ENCODE data around the gene RNF121. TPM values are rescaled to one million over a fixed set of nuclear protein-coding genes. Genes with fewer than 3 reads are reported as not detected.
A peak's percentile ranks its signal among the peaks of the same experiment; 100 is the strongest.

The RNF121 gene
- total and polyA plus RNA-seq, 7 donors = 7.2 to 34.6 (median 25.2) TPM

DNA sequence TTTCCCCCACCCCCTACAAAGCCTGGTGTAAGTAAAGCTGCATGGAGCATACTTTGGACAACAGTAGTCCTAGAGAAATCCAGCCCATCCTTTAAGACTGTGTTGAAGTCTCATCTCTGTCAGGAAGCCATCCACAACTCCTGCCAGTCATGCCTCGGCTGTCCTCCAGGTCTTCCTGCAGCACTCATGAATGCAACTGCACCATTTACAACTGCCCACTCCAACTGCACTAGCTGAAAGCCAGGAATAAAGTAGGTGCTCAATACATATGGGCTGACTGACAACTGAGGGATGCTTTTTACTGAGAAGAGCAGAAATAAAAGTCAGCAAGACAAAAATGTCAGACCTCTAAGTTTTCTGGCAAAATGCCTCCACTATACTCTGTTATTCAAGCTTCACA, 97.2 kb downstream of the RNF121 start:
- H3K4me1 ChIP-seq = peaks cover 0 to 75% (median 61%) of the 10 kb centered on the region in 4 donors

GRCh38 chr11:72030472-72031045, 101.7 kb downstream of the RNF121 start:
- 9 to 46% methylated on average over 1 of the region's 1 CpG for WGBS, 2 donors
- Histone ChIP-seq H3K27ac (peak overlapping the region in 3 of 4 donors; percentile 9 to 24 (median 11)), H3K36me3 (peaks cover 14 to 97% (median 50%) of the 10 kb centered on the region in 4 donors), H3K4me1 (peaks cover 0 to 99% (median 81%) of the 10 kb centered on the region in 4 donors), H3K27me3 (no peaks in the 10 kb centered on the region), H3K4me3 (no peak overlapping the region), H3K9me3 (no peaks in the 10 kb centered on the region)
- DNase-seq = no peak
- TF ChIP-seq POLR2A (IDR thresholded peaks at IDR 0.05) (no peak), EP300 (IDR thresholded peaks at IDR 0.05) (no peak), POLR2AphosphoS5 (IDR thresholded peaks at IDR 0.05) (no peak)
- TF ChIP-seq, protein P1, sequence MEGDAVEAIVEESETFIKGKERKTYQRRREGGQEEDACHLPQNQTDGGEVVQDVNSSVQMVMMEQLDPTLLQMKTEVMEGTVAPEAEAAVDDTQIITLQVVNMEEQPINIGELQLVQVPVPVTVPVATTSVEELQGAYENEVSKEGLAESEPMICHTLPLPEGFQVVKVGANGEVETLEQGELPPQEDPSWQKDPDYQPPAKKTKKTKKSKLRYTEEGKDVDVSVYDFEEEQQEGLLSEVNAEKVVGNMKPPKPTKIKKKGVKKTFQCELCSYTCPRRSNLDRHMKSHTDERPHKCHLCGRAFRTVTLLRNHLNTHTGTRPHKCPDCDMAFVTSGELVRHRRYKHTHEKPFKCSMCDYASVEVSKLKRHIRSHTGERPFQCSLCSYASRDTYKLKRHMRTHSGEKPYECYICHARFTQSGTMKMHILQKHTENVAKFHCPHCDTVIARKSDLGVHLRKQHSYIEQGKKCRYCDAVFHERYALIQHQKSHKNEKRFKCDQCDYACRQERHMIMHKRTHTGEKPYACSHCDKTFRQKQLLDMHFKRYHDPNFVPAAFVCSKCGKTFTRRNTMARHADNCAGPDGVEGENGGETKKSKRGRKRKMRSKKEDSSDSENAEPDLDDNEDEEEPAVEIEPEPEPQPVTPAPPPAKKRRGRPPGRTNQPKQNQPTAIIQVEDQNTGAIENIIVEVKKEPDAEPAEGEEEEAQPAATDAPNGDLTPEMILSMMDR (IDR thresholded peaks at IDR 0.05) = no peak
- intact Hi-C loops (cut with DNase I) = no loop called here

More for the DNA sequence above, 97.2 kb downstream of the RNF121 start:
- WGBS, 2 donors = 59 to 78% methylated on average over 1 of the region's 1 CpG
- Histone ChIP-seq H3K9me3 (no peaks in the 10 kb centered on the region), H3K4me3 (no peak overlapping the region), H3K36me3 (peaks cover 33 to 93% (median 58%) of the 10 kb centered on the region in 4 donors), H3K27me3 (no peaks in the 10 kb centered on the region), H3K27ac (peak overlapping the region; percentile 71 to 83 (median 73))
- TF ChIP-seq, protein P1 (IDR thresholded peaks at IDR 0.05) = no peak
- TF ChIP-seq POLR2AphosphoS5 (IDR thresholded peaks at IDR 0.05) = no peak
- no peak for DNase-seq
- intact Hi-C loops (cut with DNase I) = loop anchor here (5.0 kb wide), 1 partner anchor 121 kb away; no protein-coding TSS in a partner anchor

GRCh38 chr11:72036687-72037086, 107.8 kb downstream of the RNF121 start:
- Histone ChIP-seq H3K36me3 (peaks cover 10 to 45% (median 27%) of the 10 kb centered on the region in 4 donors), H3K4me3 (no peak overlapping the region), H3K27me3 (no peaks in the 10 kb centered on the region), H3K9me3 (no peaks in the 10 kb centered on the region), H3K4me1 (peaks cover 0 to 79% (median 69%) of the 10 kb centered on the region in 4 donors), H3K27ac (peak overlapping the region in 3 of 4 donors; percentile 18 to 97 (median 97))
- no peak for TF ChIP-seq EP300 (IDR thresholded peaks at IDR 0.05)
- no peak for TF ChIP-seq POLR2A (IDR thresholded peaks at IDR 0.05)
- TF ChIP-seq, protein P1 (IDR thresholded peaks at IDR 0.05) = no peak
- TF ChIP-seq POLR2AphosphoS5 (IDR thresholded peaks at IDR 0.05) = no peak
- no peak for DNase-seq
- intact Hi-C loops (cut with DNase I) = loop anchor here (5.0 kb wide), 1 partner anchor 186 kb away; the partner anchor contains the start of gene INPPL1
- 64 to 65% methylated on average over 3 of the region's 3 CpGs for WGBS, 2 donors

DNA sequence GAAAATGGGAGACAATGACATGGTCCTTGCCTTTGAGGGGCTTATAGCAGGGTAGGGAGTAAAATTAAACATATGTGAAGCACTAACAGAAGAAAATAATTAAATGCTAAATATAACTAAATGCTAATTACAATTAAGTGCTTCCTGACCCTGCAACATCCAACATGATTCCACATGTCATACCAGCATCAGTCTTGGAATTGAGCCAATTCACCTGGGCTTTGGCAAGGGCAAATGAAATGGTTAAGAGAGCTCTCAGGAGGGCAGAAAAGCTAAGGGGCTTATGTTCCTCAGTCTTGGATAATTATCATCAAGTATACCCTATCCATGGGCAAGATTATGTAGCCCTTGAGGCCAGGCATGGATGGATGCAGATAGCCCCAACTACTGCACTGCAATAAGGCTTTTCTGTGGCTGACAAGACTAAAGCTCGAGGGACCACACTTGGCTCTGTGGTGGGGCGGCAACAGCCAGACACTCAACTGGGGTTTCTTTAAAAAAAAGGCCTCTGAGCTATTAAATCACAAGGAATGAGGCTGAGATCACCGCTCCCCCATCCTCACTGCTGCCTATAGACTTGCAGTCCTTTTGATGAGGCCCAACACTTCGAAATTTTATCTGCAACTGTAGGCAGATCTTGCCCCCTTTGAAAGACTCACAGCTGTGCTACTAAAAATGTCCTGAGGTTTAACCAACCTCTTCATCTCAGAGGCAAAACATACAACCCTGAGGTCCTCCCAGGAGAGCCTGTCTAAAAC, 108.9 kb downstream of the RNF121 start:
- TF ChIP-seq EP300 (IDR thresholded peaks at IDR 0.05) (no peak), POLR2A (IDR thresholded peaks at IDR 0.05) (no peak), POLR2AphosphoS5 (IDR thresholded peaks at IDR 0.05) (no peak)
- TF ChIP-seq, protein P1 (IDR thresholded peaks at IDR 0.05) = no peak
- peaks cover 0 to 78% (median 68%) of the 10 kb centered on the region in 4 donors for H3K4me1 ChIP-seq
- H3K36me3 ChIP-seq = peaks cover 10 to 34% (median 26%) of the 10 kb centered on the region in 4 donors
- intact Hi-C loops (cut with DNase I) = loop anchor here (5.0 kb wide), 1 partner anchor 185 kb away; the partner anchor contains the start of gene INPPL1
- H3K9me3 ChIP-seq = no peaks in the 10 kb centered on the region
- H3K4me3 ChIP-seq = peak overlapping the region; percentile 50 to 68 (median 62)
- 29 to 57% methylated on average over 4 of the region's 4 CpGs for WGBS, 2 donors
- no peaks in the 10 kb centered on the region for H3K27me3 ChIP-seq
- no peak for DNase-seq
- H3K27ac ChIP-seq = peak overlapping the region; percentile 96 to 98 (median 97)
